ENCODE results near the gene IGFL2. TPM values are rescaled to one million over a fixed set of nuclear protein-coding genes. Genes with fewer than 3 reads are reported as not detected.

IGFL2 gene
- total and polyA plus RNA-seq, 10 of the 15 experiments (the other 5 are each of a cell fraction or from before 2014, with no cell fraction given), result 0.19 TPM; not detected in 9

DNA sequence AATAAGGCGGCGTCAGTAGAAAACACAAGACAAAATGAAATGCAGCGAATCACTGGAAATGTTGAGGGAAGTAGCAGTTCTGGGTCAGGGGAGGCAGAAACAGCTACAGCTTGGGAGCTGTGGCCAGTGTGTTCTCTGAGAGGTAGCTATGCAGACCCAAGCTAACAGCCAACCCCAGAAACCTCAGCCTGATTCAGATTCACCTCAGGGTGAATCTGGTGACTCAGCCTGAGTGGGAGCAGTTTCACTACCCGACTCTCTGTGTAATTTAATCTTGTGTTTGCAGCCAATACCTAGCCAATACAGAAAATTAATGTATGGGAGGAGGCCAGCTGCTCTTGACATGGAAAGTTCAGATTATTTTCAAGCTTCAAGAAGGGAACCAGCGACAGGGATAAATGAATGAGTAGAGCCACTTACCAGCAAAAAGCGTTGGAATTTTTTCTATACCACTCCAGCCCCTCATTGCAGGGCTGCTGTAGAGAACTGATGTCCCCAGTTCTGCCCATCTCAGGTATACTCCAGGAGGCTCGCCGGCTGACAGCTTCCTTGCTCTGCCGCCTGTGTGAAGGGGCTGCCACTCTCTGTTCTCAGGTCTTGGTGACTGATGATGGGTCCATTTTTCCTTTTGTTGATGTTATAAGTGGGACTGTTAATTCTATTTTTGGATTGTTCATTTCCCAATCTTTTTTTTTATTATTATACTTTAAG, 32.5 kb upstream of the IGFL2 start (continued):
- TF ChIP-seq, protein P1, sequence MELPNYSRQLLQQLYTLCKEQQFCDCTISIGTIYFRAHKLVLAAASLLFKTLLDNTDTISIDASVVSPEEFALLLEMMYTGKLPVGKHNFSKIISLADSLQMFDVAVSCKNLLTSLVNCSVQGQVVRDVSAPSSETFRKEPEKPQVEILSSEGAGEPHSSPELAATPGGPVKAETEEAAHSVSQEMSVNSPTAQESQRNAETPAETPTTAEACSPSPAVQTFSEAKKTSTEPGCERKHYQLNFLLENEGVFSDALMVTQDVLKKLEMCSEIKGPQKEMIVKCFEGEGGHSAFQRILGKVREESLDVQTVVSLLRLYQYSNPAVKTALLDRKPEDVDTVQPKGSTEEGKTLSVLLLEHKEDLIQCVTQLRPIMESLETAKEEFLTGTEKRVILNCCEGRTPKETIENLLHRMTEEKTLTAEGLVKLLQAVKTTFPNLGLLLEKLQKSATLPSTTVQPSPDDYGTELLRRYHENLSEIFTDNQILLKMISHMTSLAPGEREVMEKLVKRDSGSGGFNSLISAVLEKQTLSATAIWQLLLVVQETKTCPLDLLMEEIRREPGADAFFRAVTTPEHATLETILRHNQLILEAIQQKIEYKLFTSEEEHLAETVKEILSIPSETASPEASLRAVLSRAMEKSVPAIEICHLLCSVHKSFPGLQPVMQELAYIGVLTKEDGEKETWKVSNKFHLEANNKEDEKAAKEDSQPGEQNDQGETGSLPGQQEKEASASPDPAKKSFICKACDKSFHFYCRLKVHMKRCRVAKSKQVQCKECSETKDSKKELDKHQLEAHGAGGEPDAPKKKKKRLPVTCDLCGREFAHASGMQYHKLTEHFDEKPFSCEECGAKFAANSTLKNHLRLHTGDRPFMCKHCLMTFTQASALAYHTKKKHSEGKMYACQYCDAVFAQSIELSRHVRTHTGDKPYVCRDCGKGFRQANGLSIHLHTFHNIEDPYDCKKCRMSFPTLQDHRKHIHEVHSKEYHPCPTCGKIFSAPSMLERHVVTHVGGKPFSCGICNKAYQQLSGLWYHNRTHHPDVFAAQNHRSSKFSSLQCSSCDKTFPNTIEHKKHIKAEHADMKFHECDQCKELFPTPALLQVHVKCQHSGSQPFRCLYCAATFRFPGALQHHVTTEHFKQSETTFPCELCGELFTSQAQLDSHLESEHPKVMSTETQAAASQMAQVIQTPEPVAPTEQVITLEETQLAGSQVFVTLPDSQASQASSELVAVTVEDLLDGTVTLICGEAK (IDR thresholded peaks at IDR 0.05; ENCODE audit: borderline replicate concordance), result no peak
- TF ChIP-seq NFIC (IDR thresholded peaks at IDR 0.05; ENCODE audit: low read depth, low read length) (0 out of 2 replicates have a peak, but pooled peaks have one; percentile 35), ZNF217 (IDR thresholded peaks at IDR 0.05) (no peak), IKZF1 (conservative IDR thresholded peaks at IDR 0.05) (peak; percentile 72), RUNX3 (IDR thresholded peaks at IDR 0.05; ENCODE audit: low read length) (peak; percentile 83), PAX5 (IDR thresholded peaks at IDR 0.05; ENCODE audit: borderline replicate concordance, low read depth, low read length) (0 out of 2 replicates have a peak, but pooled peaks have one; percentile 43), NBN (IDR thresholded peaks at IDR 0.05) (no peak), BACH1 (IDR thresholded peaks at IDR 0.05; ENCODE audit: borderline replicate concordance) (peak; percentile 39; the same call in 1 of the 2 replicates), GABPA (IDR thresholded peaks at IDR 0.05; ENCODE audit: low read depth) (no peak), EZH2 (IDR thresholded peaks at IDR 0.05; ENCODE audit: borderline replicate concordance, control insufficient read depth, low read depth, low read length) (no peak), HDAC2 (IDR thresholded peaks at IDR 0.05) (no peak), MYC (IDR thresholded peaks at IDR 0.05; ENCODE audit: insufficient read depth, insufficient read length, insufficient replicate concordance, low read length, severe bottlenecking) (no peak), ZNF622 (IDR thresholded peaks at IDR 0.05) (no peak)
- TF ChIP-seq, protein P2, sequence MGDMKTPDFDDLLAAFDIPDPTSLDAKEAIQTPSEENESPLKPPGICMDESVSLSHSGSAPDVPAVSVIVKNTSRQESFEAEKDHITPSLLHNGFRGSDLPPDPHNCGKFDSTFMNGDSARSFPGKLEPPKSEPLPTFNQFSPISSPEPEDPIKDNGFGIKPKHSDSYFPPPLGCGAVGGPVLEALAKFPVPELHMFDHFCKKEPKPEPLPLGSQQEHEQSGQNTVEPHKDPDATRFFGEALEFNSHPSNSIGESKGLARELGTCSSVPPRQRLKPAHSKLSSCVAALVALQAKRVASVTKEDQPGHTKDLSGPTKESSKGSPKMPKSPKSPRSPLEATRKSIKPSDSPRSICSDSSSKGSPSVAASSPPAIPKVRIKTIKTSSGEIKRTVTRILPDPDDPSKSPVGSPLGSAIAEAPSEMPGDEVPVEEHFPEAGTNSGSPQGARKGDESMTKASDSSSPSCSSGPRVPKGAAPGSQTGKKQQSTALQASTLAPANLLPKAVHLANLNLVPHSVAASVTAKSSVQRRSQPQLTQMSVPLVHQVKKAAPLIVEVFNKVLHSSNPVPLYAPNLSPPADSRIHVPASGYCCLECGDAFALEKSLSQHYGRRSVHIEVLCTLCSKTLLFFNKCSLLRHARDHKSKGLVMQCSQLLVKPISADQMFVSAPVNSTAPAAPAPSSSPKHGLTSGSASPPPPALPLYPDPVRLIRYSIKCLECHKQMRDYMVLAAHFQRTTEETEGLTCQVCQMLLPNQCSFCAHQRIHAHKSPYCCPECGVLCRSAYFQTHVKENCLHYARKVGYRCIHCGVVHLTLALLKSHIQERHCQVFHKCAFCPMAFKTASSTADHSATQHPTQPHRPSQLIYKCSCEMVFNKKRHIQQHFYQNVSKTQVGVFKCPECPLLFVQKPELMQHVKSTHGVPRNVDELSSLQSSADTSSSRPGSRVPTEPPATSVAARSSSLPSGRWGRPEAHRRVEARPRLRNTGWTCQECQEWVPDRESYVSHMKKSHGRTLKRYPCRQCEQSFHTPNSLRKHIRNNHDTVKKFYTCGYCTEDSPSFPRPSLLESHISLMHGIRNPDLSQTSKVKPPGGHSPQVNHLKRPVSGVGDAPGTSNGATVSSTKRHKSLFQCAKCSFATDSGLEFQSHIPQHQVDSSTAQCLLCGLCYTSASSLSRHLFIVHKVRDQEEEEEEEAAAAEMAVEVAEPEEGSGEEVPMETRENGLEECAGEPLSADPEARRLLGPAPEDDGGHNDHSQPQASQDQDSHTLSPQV (IDR thresholded peaks at IDR 0.05), result no peak
